Prostate gland (tissue), 2 donors: ENCODE measurements around the gene ACTN2.

ENCODE experiments used
- POLR2A ChIP-seq: fragments of 450-650 bp; IDR thresholded peaks from one replicate; pipeline ENCODE4 v1.6.1; 2016; ENCODE audit warnings: antibody characterized with exemption, mild to moderate bottlenecking
- POLR2AphosphoS5 ChIP-seq: sonication (generic); formaldehyde crosslinking; IDR thresholded peaks from one replicate; pipeline ENCODE4 v1.6.1; 2017; ENCODE audit warnings: antibody characterized with exemption
- TF ChIP-seq, protein P1 (sequence below), 4 experiments: fragments of 200-600 bp in 2 of 4; fragments of 450-650 bp in 2 of 4; sonication (generic) in 2 of 4; IDR thresholded peaks; 1 replicate in 3 of 4; 2 replicates in 1 of 4; pipeline ENCODE4 v1.5.1; 2016 to 2019; ENCODE audit warnings: antibody characterized with exemption in 4 of 4, mild to moderate bottlenecking in 2 of 4, moderate library complexity in 2 of 4

DNA sequence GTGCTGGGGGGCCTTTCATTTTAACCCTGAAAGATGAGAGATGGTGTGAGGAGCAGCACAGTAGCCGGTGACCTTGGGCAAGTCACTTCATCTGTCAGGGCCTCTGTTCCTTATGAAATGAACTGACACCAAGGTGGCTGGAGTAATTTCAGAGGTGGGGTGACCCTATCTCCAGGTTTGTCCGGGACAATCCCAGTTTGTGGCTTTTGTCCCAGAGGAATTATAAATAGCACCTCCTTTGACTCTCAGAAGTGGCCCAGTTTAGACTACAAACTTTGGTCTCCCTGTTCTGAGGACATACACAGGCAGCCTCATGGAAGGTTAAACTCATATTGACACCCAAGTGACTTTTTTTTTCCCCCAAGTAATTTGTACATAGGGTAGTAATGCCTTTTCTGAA lies 14.6 kb downstream of the ACTN2 start:
- TF ChIP-seq, protein P1, sequence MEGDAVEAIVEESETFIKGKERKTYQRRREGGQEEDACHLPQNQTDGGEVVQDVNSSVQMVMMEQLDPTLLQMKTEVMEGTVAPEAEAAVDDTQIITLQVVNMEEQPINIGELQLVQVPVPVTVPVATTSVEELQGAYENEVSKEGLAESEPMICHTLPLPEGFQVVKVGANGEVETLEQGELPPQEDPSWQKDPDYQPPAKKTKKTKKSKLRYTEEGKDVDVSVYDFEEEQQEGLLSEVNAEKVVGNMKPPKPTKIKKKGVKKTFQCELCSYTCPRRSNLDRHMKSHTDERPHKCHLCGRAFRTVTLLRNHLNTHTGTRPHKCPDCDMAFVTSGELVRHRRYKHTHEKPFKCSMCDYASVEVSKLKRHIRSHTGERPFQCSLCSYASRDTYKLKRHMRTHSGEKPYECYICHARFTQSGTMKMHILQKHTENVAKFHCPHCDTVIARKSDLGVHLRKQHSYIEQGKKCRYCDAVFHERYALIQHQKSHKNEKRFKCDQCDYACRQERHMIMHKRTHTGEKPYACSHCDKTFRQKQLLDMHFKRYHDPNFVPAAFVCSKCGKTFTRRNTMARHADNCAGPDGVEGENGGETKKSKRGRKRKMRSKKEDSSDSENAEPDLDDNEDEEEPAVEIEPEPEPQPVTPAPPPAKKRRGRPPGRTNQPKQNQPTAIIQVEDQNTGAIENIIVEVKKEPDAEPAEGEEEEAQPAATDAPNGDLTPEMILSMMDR (IDR thresholded peaks at IDR 0.05) = no peak
- TF ChIP-seq POLR2A (no peak), POLR2AphosphoS5 (no peak)
